ENCODE measurements around the gene INPP5B.

INPP5B gene

GRCh38 chr1:37872692-37873091, 74.2 kb downstream of the INPP5B start:
- TF ChIP-seq CTCF (conservative IDR thresholded peaks at IDR 0.05; ENCODE audit: low read depth, low read length), result no peak
- no peak for DNase-seq (ENCODE audit: low read depth)
- H3K4me3 ChIP-seq (ENCODE audit: low read length), result no peak overlapping the region

- DNase-seq (ENCODE audit: low read depth), result no peak
- no peak for TF ChIP-seq CTCF (conservative IDR thresholded peaks at IDR 0.05; ENCODE audit: low read depth, low read length)
- H3K4me3 ChIP-seq (ENCODE audit: low read length), result no peak overlapping the region
Observed at GRCh38 chr1:37868466-37868865, 78.4 kb downstream of the INPP5B start.

- no peak for TF ChIP-seq CTCF (conservative IDR thresholded peaks at IDR 0.05; ENCODE audit: low read depth, low read length)
- H3K4me3 ChIP-seq (ENCODE audit: low read length), result no peak overlapping the region
Observed at GRCh38 chr1:37867784-37868183, 79.1 kb downstream of the INPP5B start.

GRCh38 chr1:37866491-37866890, 80.4 kb downstream of the INPP5B start:
- DNase-seq (ENCODE audit: low read depth), result no peak
- TF ChIP-seq CTCF (conservative IDR thresholded peaks at IDR 0.05; ENCODE audit: low read depth, low read length), result no peak

More at GRCh38 chr1:37867784-37868183, 79.1 kb downstream of the INPP5B start:
- DNase-seq (ENCODE audit: low read depth), result no peak

GRCh38 chr1:37865348-37866120, 81.3 kb downstream of the INPP5B start:
- no peak for TF ChIP-seq CTCF (conservative IDR thresholded peaks at IDR 0.05; ENCODE audit: low read depth, low read length)
- no peak overlapping the region for H3K4me3 ChIP-seq (ENCODE audit: low read length)
- DNase-seq (ENCODE audit: low read depth), result no peak

More at GRCh38 chr1:37866491-37866890, 80.4 kb downstream of the INPP5B start:
- H3K4me3 ChIP-seq (ENCODE audit: low read length), result no peak overlapping the region

- no peak overlapping the region for H3K4me3 ChIP-seq (ENCODE audit: low read length)
- DNase-seq (ENCODE audit: low read depth), result no peak
- TF ChIP-seq CTCF (conservative IDR thresholded peaks at IDR 0.05; ENCODE audit: low read depth, low read length), result no peak
Observed at GRCh38 chr1:37862330-37862729, 84.5 kb downstream of the INPP5B start.

- no peak for TF ChIP-seq CTCF (conservative IDR thresholded peaks at IDR 0.05; ENCODE audit: low read depth, low read length)
- DNase-seq (ENCODE audit: low read depth), result no peak
- no peak overlapping the region for H3K4me3 ChIP-seq (ENCODE audit: low read length)
Observed at GRCh38 chr1:37861151-37861550, 85.7 kb downstream of the INPP5B start.

All from retinal pigment epithelial cell (primary cell).